Activated naive CD4-positive, alpha-beta T cell treated with anti-CD3 and anti-CD28 coated beads, Interleukin-2, amount 50 U/mL, for 16 hours (primary cell): ENCODE measurements around the gene BTBD1.
"Not testable (repeated sequence)": the region's sequence is repeated elsewhere in the genome, so short reads cannot be mapped to it uniquely, and the experiment has no call there.

Source experiments
- DNase-seq: peaks from one replicate; pipeline ENCODE4 v3.0.0-alpha.2; 2020

Gene BTBD1

GRCh38 chr15:83092309-83092976, 25.4 kb upstream of the BTBD1 start:
- no peak for DNase-seq

- DNase-seq: not testable (repeated sequence)
These were observed 24.9 kb upstream of the BTBD1 start for GRCh38 chr15:83091965-83092308.

GRCh38 chr15:83090465-83090864, 23.4 kb upstream of the BTBD1 start:
- no peak for DNase-seq

GRCh38 chr15:83088876-83089275, 21.8 kb upstream of the BTBD1 start:
- no peak for DNase-seq

- DNase-seq: no peak
These were observed 20.5 kb upstream of the BTBD1 start for GRCh38 chr15:83087576-83087975.

- DNase-seq: not testable (repeated sequence)
These were observed 19.0 kb upstream of the BTBD1 start for GRCh38 chr15:83085864-83086552.

- DNase-seq: not testable (repeated sequence)
These were observed 18.4 kb upstream of the BTBD1 start for GRCh38 chr15:83085461-83085860.

GRCh38 chr15:83082730-83083386, 15.8 kb upstream of the BTBD1 start:
- DNase-seq: no peak

- DNase-seq: no peak
These were observed 14.4 kb upstream of the BTBD1 start for GRCh38 chr15:83081256-83082014.

GRCh38 chr15:83078712-83079111, 11.7 kb upstream of the BTBD1 start:
- DNase-seq: no peak

GRCh38 chr15:83077491-83078230, 10.6 kb upstream of the BTBD1 start:
- DNase-seq: no peak

- peak; percentile 29 for DNase-seq
These were observed 2.2 kb upstream of the BTBD1 start for GRCh38 chr15:83069211-83069642.

- no peak for DNase-seq
These were observed 1.0 kb upstream of the BTBD1 start for GRCh38 chr15:83068054-83068453.

GRCh38 chr15:83067638-83067962, 548 bp upstream of the BTBD1 start:
- DNase-seq: no peak

GRCh38 chr15:83066034-83066733, 868 bp downstream of the BTBD1 start:
- DNase-seq: no peak

GRCh38 chr15:83065431-83065830, 1.6 kb downstream of the BTBD1 start:
- DNase-seq: no peak

- no peak for DNase-seq
These were observed 2.2 kb downstream of the BTBD1 start for GRCh38 chr15:83064859-83065258.

GRCh38 chr15:83063551-83063950, 3.5 kb downstream of the BTBD1 start:
- DNase-seq: no peak

- no peak for DNase-seq
These were observed 4.3 kb downstream of the BTBD1 start for GRCh38 chr15:83062768-83063180.

GRCh38 chr15:83061680-83062079, 5.4 kb downstream of the BTBD1 start:
- no peak for DNase-seq

GRCh38 chr15:83057696-83058376, 9.2 kb downstream of the BTBD1 start:
- DNase-seq: no peak

GRCh38 chr15:83057002-83057401, 10.1 kb downstream of the BTBD1 start:
- no peak for DNase-seq
